PC-9 (cell line): ENCODE data around the gene MRPS27. TPM values are rescaled to one million over a fixed set of nuclear protein-coding genes. Genes with fewer than 3 reads are reported as not detected.
A peak's percentile ranks its signal among the peaks of the same experiment; 100 is the strongest.

Experiments
- BruUV-seq: library from RNA; stranded (reverse); fragments of 400-500 nt; replicated peaks from 2 replicates; lab custom pipeline; 2021; lab: Mats Ljungman, UMichigan
- CTCF ChIA-PET: fragments of 300-600 bp; sonication (Branson Sonifier 250); formaldehyde crosslinking; loops from one replicate; lab custom pipeline; 2022; ENCODE audit warnings: antibody characterized with exemption; lab: Charles Lee
- POLR2A ChIA-PET: fragments of 300-600 bp; sonication (Branson Sonifier 250); formaldehyde crosslinking; loops from one replicate; lab custom pipeline; 2022; ENCODE audit warnings: antibody characterized with exemption; ENCODE audit not compliant: unreplicated experiment; lab: Charles Lee
- DNase-seq, 2 experiments: peaks; one replicate each; pipeline versions ENCODE4 v3.0.0 to v3.0.0-alpha.2; 2015 to 2022; ENCODE audit warnings: mixed read lengths in 1 of 2
- H2AFZ ChIP-seq: fragments of 200-600 bp; sonication (generic); 2 replicates; pipeline ENCODE4 v1.8.1; 2017; ENCODE audit warnings: antibody characterized with exemption
- H3F3A ChIP-seq: fragments of 200-600 bp; sonication (generic); 2 replicates; pipeline ENCODE4 v1.8.1; 2017; ENCODE audit warnings: antibody characterized with exemption, mild to moderate bottlenecking, low read depth; ENCODE audit not compliant: insufficient read depth
- H3K27ac ChIP-seq: fragments of 200-600 bp; sonication (generic); 2 replicates; pipeline ENCODE4 v1.6.1; 2016; ENCODE audit warnings: mixed run types
- H3K27me3 ChIP-seq: fragments of 200-600 bp; sonication (generic); 2 replicates; pipeline ENCODE4 v1.6.1; 2016; ENCODE audit warnings: low read depth, mixed run types; ENCODE audit not compliant: insufficient read depth
- H3K36me3 ChIP-seq: fragments of 200-600 bp; sonication (generic); 2 replicates; pipeline ENCODE4 v1.6.1; 2016; ENCODE audit warnings: low read depth, mixed run types
- H3K4me1 ChIP-seq: fragments of 200-600 bp; sonication (generic); replicated peaks from 2 replicates; pipeline ENCODE4 v1.6.1; 2016; ENCODE audit warnings: mixed run types; ENCODE audit not compliant: insufficient read depth
- H3K4me2 ChIP-seq: fragments of 200-600 bp; sonication (generic); 2 replicates; pipeline ENCODE4 v1.6.1; 2017; ENCODE audit warnings: mixed run types
- H3K4me3 ChIP-seq: fragments of 200-600 bp; sonication (generic); 2 replicates; pipeline ENCODE4 v1.6.1; 2016; ENCODE audit warnings: mixed run types
- H3K79me2 ChIP-seq: fragments of 200-600 bp; sonication (generic); 2 replicates; pipeline ENCODE4 v1.6.1; 2017; ENCODE audit warnings: low read depth, mixed run types
- H3K9me2 ChIP-seq: fragments of 200-600 bp; sonication (generic); 2 replicates; pipeline ENCODE4 v1.8.1; 2017; ENCODE audit warnings: mild to moderate bottlenecking; ENCODE audit not compliant: insufficient read depth
- H3K9me3 ChIP-seq: fragments of 200-600 bp; sonication (generic); 2 replicates; pipeline ENCODE4 v1.8.1; 2016; ENCODE audit warnings: low read depth; ENCODE audit not compliant: insufficient read depth
- H4K20me1 ChIP-seq: fragments of 200-600 bp; sonication (generic); 2 replicates; pipeline ENCODE4 v1.8.1; 2017; ENCODE audit not compliant: insufficient read depth
- CTCF ChIP-seq: fragments of 200-600 bp; sonication (generic); conservative IDR thresholded peaks from 2 replicates; pipeline ENCODE4 v1.6.1; 2017; ENCODE audit warnings: mixed run types, antibody characterized with exemption, mild to moderate bottlenecking, moderate library complexity
- EZH2 ChIP-seq: fragments of 200-600 bp; sonication (generic); IDR thresholded peaks from 2 replicates; pipeline ENCODE4 v1.8.0; 2017; ENCODE audit warnings: antibody characterized with exemption, low read depth
- intact Hi-C: fragments of 100-400 bp; cut with micrococcal nuclease; formaldehyde crosslinking; loops from one replicate; pipeline ENCODE4 v1.10.0; 2022; ENCODE audit not compliant: unreplicated experiment
- total RNA-seq: library from RNA; stranded (reverse); gene quantifications from 2 replicates; pipeline ENCODE4 v1.2.3, GENCODE V29; 2021

MRPS27 gene
- total RNA-seq, 1 experiment from 2014 or later, result 71.0 TPM

- Histone ChIP-seq H2AFZ (no peak overlapping the region), H3K79me2 (0 out of 2 replicates have a peak, but pooled peaks cover 9% of the 10 kb centered on the region), H3K9me2 (no peaks in the 10 kb centered on the region), H3K4me1 (peaks cover 19% of the 10 kb centered on the region), H3K27me3 (no peaks in the 10 kb centered on the region), H4K20me1 (no peaks in the 10 kb centered on the region), H3K9me3 (no peaks in the 10 kb centered on the region; the same call in 1 of the 2 replicates), H3K36me3 (peaks cover 14% of the 10 kb centered on the region; the same call in 1 of the 2 replicates), H3K27ac (peak overlapping the region; percentile 81; the same call in 1 of the 2 replicates), H3K4me3 (no peak overlapping the region), H3K4me2 (no peak overlapping the region), H3F3A (no peaks in the 10 kb centered on the region)
- ChIA-PET CTCF (interaction anchor here (1.1 kb wide), 1 partner anchor 27 kb away, joined by 3 read pairs; no protein-coding TSS in a partner anchor), POLR2A (no interaction called here)
- TF ChIP-seq EZH2 (no peak), CTCF (peak; percentile 49)
- intact Hi-C loops, result no loop called here
- peak in 1 of 2 experiments; percentile 4 for DNase-seq
- no TSS peak for BruUV-seq
These were observed 39.4 kb downstream of the MRPS27 start for GRCh38 chr5:72280581-72281069.

GRCh38 chr5:72276219-72276752, 43.8 kb downstream of the MRPS27 start:
- H2AFZ ChIP-seq, result no peak overlapping the region
- H3K4me3 ChIP-seq, result no peak overlapping the region
- no peaks in the 10 kb centered on the region for H3F3A ChIP-seq
- no peaks in the 10 kb centered on the region for H3K4me1 ChIP-seq
- H3K27ac ChIP-seq, result no peak overlapping the region
- H3K9me2 ChIP-seq, result no peaks in the 10 kb centered on the region
- ChIA-PET CTCF (no interaction called here), POLR2A (no interaction called here)
- H3K9me3 ChIP-seq, result no peaks in the 10 kb centered on the region; the same call in 1 of the 2 replicates
- no TSS peak for BruUV-seq
- H3K36me3 ChIP-seq, result peaks cover 9% of the 10 kb centered on the region; the same call in 1 of the 2 replicates
- H4K20me1 ChIP-seq, result no peaks in the 10 kb centered on the region
- no peak overlapping the region for H3K4me2 ChIP-seq
- TF ChIP-seq EZH2, result no peak
- TF ChIP-seq CTCF, result no peak
- DNase-seq, result no peak
- no peaks in the 10 kb centered on the region for H3K27me3 ChIP-seq
- H3K79me2 ChIP-seq, result 0 out of 2 replicates have a peak, but pooled peaks cover 11% of the 10 kb centered on the region
- intact Hi-C loops, result no loop called here

- Histone ChIP-seq H3K9me3 (no peaks in the 10 kb centered on the region; the same call in 1 of the 2 replicates), H4K20me1 (no peaks in the 10 kb centered on the region), H3K4me1 (no peaks in the 10 kb centered on the region), H2AFZ (no peak overlapping the region), H3K36me3 (peaks cover 4% of the 10 kb centered on the region; the same call in 1 of the 2 replicates), H3K4me3 (no peak overlapping the region), H3K4me2 (no peak overlapping the region), H3F3A (no peaks in the 10 kb centered on the region; the same call in 1 of the 2 replicates), H3K79me2 (0 out of 2 replicates have a peak, but pooled peaks cover 11% of the 10 kb centered on the region), H3K27ac (no peak overlapping the region), H3K27me3 (no peaks in the 10 kb centered on the region), H3K9me2 (no peaks in the 10 kb centered on the region)
- intact Hi-C loops, result no loop called here
- TF ChIP-seq EZH2, result no peak
- TF ChIP-seq CTCF, result no peak
- ChIA-PET POLR2A (interaction anchor here (0.6 kb wide), 1 partner anchor 60 kb away, joined by 6 read pairs; no protein-coding TSS in a partner anchor), CTCF (no interaction called here)
- DNase-seq, result no peak
- BruUV-seq, result no TSS peak
These were observed 46.5 kb downstream of the MRPS27 start for GRCh38 chr5:72273547-72273946.
